ENCODE results near the gene MMP7. TPM values are rescaled to one million over a fixed set of nuclear protein-coding genes. Genes with fewer than 3 reads are reported as not detected.

The MMP7 gene
- total and polyA plus RNA-seq, 2 donors (not counting 1 experiment from before 2014, with no cell fraction given) = not detected

DNA sequence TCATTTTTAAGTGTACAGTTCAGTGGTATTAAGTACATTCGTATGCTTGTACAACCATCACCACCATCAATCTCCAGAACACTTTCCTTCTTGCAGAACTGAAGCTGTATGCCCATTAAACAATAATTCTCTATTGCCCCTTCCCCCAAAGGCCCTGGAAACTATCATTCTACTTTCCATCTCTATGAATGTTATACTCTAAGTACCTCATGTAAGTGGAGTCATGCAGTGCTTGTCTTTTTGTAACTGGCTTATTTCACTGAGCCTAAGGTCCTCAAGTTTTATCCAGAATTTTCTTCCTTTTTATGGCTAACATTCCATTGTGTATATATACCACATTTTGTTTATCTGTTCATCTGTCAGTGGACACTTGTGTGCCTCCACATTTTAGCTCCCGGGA lies 29.7 kb downstream of the MMP7 start:
- TF ChIP-seq EZH2 (IDR thresholded peaks at IDR 0.05; ENCODE audit: borderline replicate concordance, insufficient read depth, low read depth, low read length, poor library complexity, severe bottlenecking) (no peak), CTCF (IDR thresholded peaks at IDR 0.05) (no peak)
- peaks cover 1% of the 10 kb centered on the region for H3K4me1 Mint-ChIP-seq

DNA sequence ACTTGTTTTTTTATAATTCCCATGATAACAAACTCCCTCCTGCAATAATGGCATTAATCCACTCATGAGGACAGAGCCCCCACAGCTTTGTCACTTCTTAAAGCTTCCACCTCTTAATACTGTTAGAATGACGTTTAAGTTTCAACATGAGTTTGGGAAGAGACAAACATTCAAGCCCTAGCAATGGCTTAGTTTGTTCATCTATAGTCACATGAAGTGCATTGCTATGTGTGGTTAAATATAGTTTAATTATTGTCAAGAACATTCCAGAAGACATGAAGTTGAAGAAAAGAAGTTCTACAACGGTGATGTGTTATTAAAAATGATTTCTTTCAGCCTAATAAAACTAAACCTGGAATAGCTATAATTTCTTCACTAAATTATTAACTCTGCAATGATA lies 30.6 kb downstream of the MMP7 start:
- DNase-seq (no peak), ATAC-seq (ENCODE audit: low read depth) (no peak)
- ChIA-PET POLR2A (no interaction called here), CTCF (interaction anchor here (0.6 to 3.1 kb wide), 8 partner anchors 8 to 158 kb away, joined by 3 to 23 read pairs (median 9); no protein-coding TSS in a partner anchor)
- H3K9ac ChIP-seq (ENCODE audit: low read length) = no peak overlapping the region
- no peaks in the 10 kb centered on the region for H3K27me3 ChIP-seq (replicated peaks in 1 of 4; ENCODE audit: control extremely low read depth in 1 of 4, control insufficient read depth in 3 of 4, insufficient read depth in 4 of 4, low read length in 3 of 4)
- H3K4me2 ChIP-seq (replicated peaks; ENCODE audit: low read depth, low read length, poor library complexity, severe bottlenecking) = no peak overlapping the region
- H3K9me3 Mint-ChIP-seq (ENCODE audit: insufficient read depth) = no peaks in the 10 kb centered on the region
- H4K20me1 ChIP-seq (ENCODE audit: control insufficient read depth, insufficient read depth, low read length, poor library complexity, severe bottlenecking) = no peaks in the 10 kb centered on the region
- H3K4me3 ChIP-seq (ENCODE audit: control extremely low read depth in 1 of 5, extremely low read depth in 1 of 5, insufficient read depth in 1 of 5, low read depth in 2 of 5, low read length in 4 of 5) = no peak overlapping the region
- H3K4me1 ChIP-seq (ENCODE audit: control insufficient read depth in 2 of 2, insufficient read depth in 2 of 2, low read length in 2 of 2) = peaks cover 0 to 6% of the 10 kb centered on the region in 2 donors
- no peak for TF ChIP-seq CTCF (IDR thresholded peaks at IDR 0.05)
- no peak for TF ChIP-seq EZH2 (IDR thresholded peaks at IDR 0.05; ENCODE audit: borderline replicate concordance, insufficient read depth, low read depth, low read length, poor library complexity, severe bottlenecking)
- no CpG with 5 or more reads among the region's 2 CpGs for WGBS (ENCODE audit: insufficient coverage)
- H3K9me3 ChIP-seq (ENCODE audit: control extremely low read depth in 1 of 3, control insufficient read depth in 2 of 3, insufficient read depth in 1 of 3, low read length in 2 of 3) = no peaks in the 10 kb centered on the region
- no peaks in the 10 kb centered on the region for H3K27me3 Mint-ChIP-seq
- no peak overlapping the region for H3K4me3 Mint-ChIP-seq
- intact Hi-C loops (cut with micrococcal nuclease) = no loop called here
- H2AFZ ChIP-seq (ENCODE audit: insufficient read depth, low read depth, low read length, poor library complexity, severe bottlenecking) = no peak overlapping the region
- H3K4me1 Mint-ChIP-seq = peaks cover 10% of the 10 kb centered on the region
- no peak overlapping the region for H3K27ac Mint-ChIP-seq
- H3K79me2 ChIP-seq (ENCODE audit: control insufficient read depth, insufficient read depth, low read length) = no peaks in the 10 kb centered on the region
- H3K27ac ChIP-seq (ENCODE audit: low read length in 2 of 2) = no peak overlapping the region
- no peaks in the 10 kb centered on the region for H3K36me3 ChIP-seq (replicated peaks in 1 of 2; ENCODE audit: control extremely low read depth in 1 of 2, control insufficient read depth in 1 of 2, extremely low read depth in 1 of 2, insufficient read depth in 2 of 2, low read length in 1 of 2)

More for the DNA sequence above, 29.7 kb downstream of the MMP7 start:
- Histone ChIP-seq H3K4me1 (ENCODE audit: control insufficient read depth in 2 of 2, insufficient read depth in 2 of 2, low read length in 2 of 2) (no peaks in the 10 kb centered on the region), H3K9me3 (ENCODE audit: control extremely low read depth in 1 of 3, control insufficient read depth in 2 of 3, insufficient read depth in 1 of 3, low read length in 2 of 3) (no peaks in the 10 kb centered on the region), H3K4me2 (replicated peaks; ENCODE audit: low read depth, low read length, poor library complexity, severe bottlenecking) (no peak overlapping the region), H3K4me3 (ENCODE audit: control extremely low read depth in 1 of 5, extremely low read depth in 1 of 5, insufficient read depth in 1 of 5, low read depth in 2 of 5, low read length in 4 of 5) (no peak overlapping the region), H3K27me3 (replicated peaks in 1 of 4; ENCODE audit: control extremely low read depth in 1 of 4, control insufficient read depth in 3 of 4, insufficient read depth in 4 of 4, low read length in 3 of 4) (no peaks in the 10 kb centered on the region), H4K20me1 (ENCODE audit: control insufficient read depth, insufficient read depth, low read length, poor library complexity, severe bottlenecking) (no peaks in the 10 kb centered on the region), H3K9ac (ENCODE audit: low read length) (no peak overlapping the region), H3K79me2 (ENCODE audit: control insufficient read depth, insufficient read depth, low read length) (no peaks in the 10 kb centered on the region), H3K36me3 (replicated peaks in 1 of 2; ENCODE audit: control extremely low read depth in 1 of 2, control insufficient read depth in 1 of 2, extremely low read depth in 1 of 2, insufficient read depth in 2 of 2, low read length in 1 of 2) (no peaks in the 10 kb centered on the region), H2AFZ (ENCODE audit: insufficient read depth, low read depth, low read length, poor library complexity, severe bottlenecking) (no peak overlapping the region), H3K27ac (ENCODE audit: low read length in 2 of 2) (no peak overlapping the region)
- ATAC-seq (ENCODE audit: low read depth) (no peak), DNase-seq (no peak)
- Mint-ChIP-seq H3K27ac (no peak overlapping the region), H3K27me3 (no peaks in the 10 kb centered on the region), H3K4me3 (no peak overlapping the region), H3K9me3 (ENCODE audit: insufficient read depth) (no peaks in the 10 kb centered on the region)
- CTCF ChIA-PET = interaction anchor here (1.5 kb wide), 1 partner anchor 212 kb away, joined by 3 read pairs; no protein-coding TSS in a partner anchor
- 100% methylated on average over 1 of the region's 2 CpGs for WGBS (ENCODE audit: insufficient coverage)
- intact Hi-C loops (cut with micrococcal nuclease) = no loop called here
- POLR2A ChIA-PET = no interaction called here
